GM12878 (cell line): ENCODE measurements around the gene MBIP.

ENCODE experiments used
- POLR2AphosphoS5 ChIP-seq: IDR thresholded peaks from 2 replicates; pipeline ENCODE4 v1.6.1; 2011; ENCODE audit warnings: mild to moderate bottlenecking, low read length, inconsistent platforms
- RFX5 ChIP-seq: IDR thresholded peaks from 2 replicates; pipeline ENCODE4 v1.6.1; 2011; ENCODE audit warnings: low read depth, low read length, improper control_type of control experiment
- USF1 ChIP-seq: IDR thresholded peaks from 2 replicates; pipeline ENCODE4 v1.6.1; 2011; ENCODE audit warnings: borderline replicate concordance, low read depth, mild to moderate bottlenecking, moderate library complexity, mixed read lengths, low read length; ENCODE audit not compliant: insufficient read depth; ENCODE audit errors: extremely low read length

- TF ChIP-seq USF1 (no peak), RFX5 (no peak), POLR2AphosphoS5 (no peak)
These were observed 49.2 kb downstream of the MBIP start for GRCh38 chr14:36271222-36271621.
